Activated CD4-positive, alpha-beta memory T cell treated with anti-CD3 and anti-CD28 coated beads for 36 hours (primary cell): ENCODE data around the gene SPDYE18. TPM values are rescaled to one million over a fixed set of nuclear protein-coding genes. Genes with fewer than 3 reads are reported as not detected.
"Not testable (repeated sequence)": the region's sequence is repeated elsewhere in the genome, so short reads cannot be mapped to it uniquely, and the experiment has no call there.

Experiments
- CTCF ChIA-PET: fragments of 350-600 bp; sonication (Branson Sonifier 250); formaldehyde crosslinking; loops from one replicate; lab custom pipeline; 2021; ENCODE audit warnings: antibody characterized with exemption, inconsistent platforms; lab: Charles Lee
- POLR2A ChIA-PET: fragments of 350-600 bp; sonication (Branson Sonifier 250); formaldehyde crosslinking; loops from one replicate; lab custom pipeline; 2021; ENCODE audit warnings: antibody characterized with exemption; lab: Charles Lee
- DNase-seq: peaks from one replicate; pipeline ENCODE4 v3.0.0-alpha.2; 2020
- H3K27ac Mint-ChIP-seq: one replicate; pipeline ENCODE4 v1.8.0; 2021; ENCODE audit warnings: mixed read lengths
- H3K27me3 Mint-ChIP-seq: one replicate; pipeline ENCODE4 v1.8.0; 2021; ENCODE audit warnings: mixed read lengths
- H3K36me3 Mint-ChIP-seq: one replicate; pipeline ENCODE4 v1.8.0; 2021; ENCODE audit warnings: mixed read lengths
- H3K4me1 Mint-ChIP-seq: one replicate; pipeline ENCODE4 v1.8.0; 2021; ENCODE audit warnings: low read depth, mixed read lengths
- H3K4me3 Mint-ChIP-seq: one replicate; pipeline ENCODE4 v1.8.0; 2021; ENCODE audit warnings: mild to moderate bottlenecking, mixed read lengths
- H3K9me3 Mint-ChIP-seq: one replicate; pipeline ENCODE4 v1.8.0; 2021; ENCODE audit warnings: mixed read lengths
- intact Hi-C: fragments of 100-400 bp; cut with micrococcal nuclease; formaldehyde crosslinking; loops from one replicate; pipeline ENCODE4 v1.15.1; 2023
- total RNA-seq, 2 experiments: library from RNA; stranded (reverse); gene quantifications; one replicate each; pipeline ENCODE4 v1.2.3, GENCODE V29; 2021

Gene SPDYE18
- total RNA-seq, 2 experiments from 2014 or later: not detected

- DNase-seq, POLR2A ChIA-PET, H3K4me1 Mint-ChIP-seq, H3K27me3 Mint-ChIP-seq, H3K4me3 Mint-ChIP-seq, H3K36me3 Mint-ChIP-seq, H3K27ac Mint-ChIP-seq, H3K9me3 Mint-ChIP-seq, intact Hi-C loops, CTCF ChIA-PET: not testable (repeated sequence)
Observed at GRCh38 chr7:77002678-77003233, 59.6 kb downstream of the SPDYE18 start.

GRCh38 chr7:77002104-77002503, 60.3 kb downstream of the SPDYE18 start:
- DNase-seq, H3K4me3 Mint-ChIP-seq, H3K27me3 Mint-ChIP-seq, H3K4me1 Mint-ChIP-seq, H3K27ac Mint-ChIP-seq, POLR2A ChIA-PET, H3K9me3 Mint-ChIP-seq, H3K36me3 Mint-ChIP-seq, CTCF ChIA-PET, intact Hi-C loops: not testable (repeated sequence)

Other genes starting within 250 kb of the SPDYE18 start
- not detected for gene SPDYE17, start 30.2 kb downstream of the SPDYE18 start, total RNA-seq
- gene CCDC146, start 60.1 kb upstream of the SPDYE18 start, total RNA-seq: 1 to 10 TPM; 1.0 to 1.8 TPM
- under 1 TPM; 0.55 to 0.65 TPM for gene FGL2, start 137.3 kb upstream of the SPDYE18 start, total RNA-seq